Raji (cell line): Measurements from ENCODE around the gene PFAS.

ENCODE experiments used
- POLR2A ChIP-seq: IDR thresholded peaks from 2 replicates; pipeline ENCODE4 v1.6.1; 2011; ENCODE audit warnings: low read depth, low read length, control low read depth; ENCODE audit not compliant: insufficient read depth

The PFAS gene

GRCh38 chr17:8311131-8311790 lies 62.2 kb downstream of the PFAS start:
- TF ChIP-seq POLR2A, result no peak

DNA sequence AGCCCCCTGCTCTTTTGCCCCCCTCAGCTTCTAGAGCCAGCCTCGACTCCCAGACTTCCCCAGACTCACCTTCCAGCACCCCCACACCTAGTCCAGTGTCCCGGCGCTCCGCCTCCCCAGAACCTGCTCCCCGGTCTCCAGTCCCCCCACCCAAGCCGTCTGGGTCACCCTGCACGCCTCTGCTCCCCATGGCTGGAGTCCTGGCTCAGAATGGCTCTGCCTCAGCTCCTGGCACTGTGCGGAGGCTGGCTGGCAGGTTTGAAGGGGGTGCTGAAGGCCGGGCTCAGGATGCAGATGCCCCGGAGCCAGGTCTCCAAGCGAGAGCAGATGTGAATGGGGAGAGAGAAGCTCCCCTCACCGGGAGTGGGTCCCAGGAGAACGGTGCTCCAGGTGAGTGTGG lies 63.2 kb downstream of the PFAS start:
- TF ChIP-seq POLR2A, result no peak

- no peak for TF ChIP-seq POLR2A
Observed at GRCh38 chr17:8312726-8313600, 63.9 kb downstream of the PFAS start.

DNA sequence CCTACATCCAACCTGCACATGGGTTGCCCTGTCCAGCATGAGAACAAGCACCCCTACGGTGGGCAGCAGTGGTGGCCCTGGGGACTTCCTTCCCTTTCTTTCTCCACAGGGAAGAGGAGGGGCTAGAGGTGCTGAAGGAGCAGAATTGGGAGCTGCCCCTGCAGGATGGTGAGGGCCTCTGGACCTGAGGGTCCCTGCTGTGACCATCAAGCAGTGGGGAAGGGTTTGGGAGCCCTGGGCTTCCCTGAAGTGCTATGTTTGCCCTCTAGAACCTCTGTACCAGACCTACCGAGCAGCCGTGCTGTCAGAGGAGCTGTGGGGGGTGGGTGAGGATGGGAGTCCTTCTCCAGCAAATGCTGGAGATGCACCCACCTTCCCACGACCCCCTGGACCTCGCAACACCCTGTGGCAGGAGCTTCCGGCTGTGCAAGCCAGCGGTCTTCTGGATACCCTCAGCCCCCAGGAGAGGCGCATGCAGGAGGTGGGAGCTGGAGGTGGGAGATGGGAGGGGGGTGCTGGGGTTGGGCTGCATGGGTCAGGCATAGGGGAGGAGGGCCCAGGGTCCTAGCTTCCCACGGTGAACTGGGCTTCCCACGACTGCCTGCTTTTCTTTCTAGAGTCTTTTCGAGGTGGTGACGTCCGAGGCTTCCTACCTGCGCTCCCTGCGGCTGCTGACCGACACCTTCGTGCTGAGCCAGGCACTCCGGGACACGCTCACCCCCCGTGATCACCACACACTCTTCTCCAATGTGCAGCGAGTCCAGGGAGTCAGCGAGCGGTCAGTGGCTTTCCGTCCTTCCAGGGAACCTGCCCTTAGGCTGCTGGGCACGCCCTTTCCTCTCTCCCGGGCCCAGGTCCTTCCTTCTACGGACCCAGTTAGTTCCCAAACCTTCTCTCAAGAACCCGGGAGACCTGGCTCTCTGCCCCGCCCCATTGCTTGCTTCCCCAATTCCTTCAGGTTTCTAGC lies 66.0 kb downstream of the PFAS start:
- no peak for TF ChIP-seq POLR2A

DNA sequence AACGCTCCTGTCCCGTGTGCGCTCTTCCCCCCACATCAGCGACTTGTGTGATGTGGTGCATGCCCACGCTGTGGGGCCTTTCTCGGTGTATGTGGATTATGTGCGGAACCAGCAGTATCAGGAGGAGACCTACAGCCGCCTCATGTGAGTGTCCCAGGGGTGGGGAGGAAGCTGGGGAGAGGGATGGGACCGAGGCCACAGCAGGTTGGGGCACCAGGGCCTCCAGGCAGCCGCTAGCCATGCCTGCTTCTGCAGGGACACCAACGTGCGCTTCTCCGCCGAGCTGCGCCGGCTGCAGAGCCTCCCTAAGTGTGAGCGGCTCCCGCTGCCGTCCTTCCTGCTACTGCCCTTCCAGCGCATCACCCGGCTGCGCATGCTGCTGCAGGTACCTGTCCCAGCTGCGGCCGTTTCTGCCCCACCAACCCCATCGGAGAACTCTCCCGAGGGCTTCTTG lies 66.7 kb downstream of the PFAS start:
- no peak for TF ChIP-seq POLR2A

- no peak for TF ChIP-seq POLR2A
Observed at GRCh38 chr17:8318010-8318935, 69.2 kb downstream of the PFAS start.
